Activated CD4-positive, alpha-beta T cell treated with anti-CD3 and anti-CD28 coated beads, Interleukin-10, Interleukin-2, amounts not matched to agents 100 ng/mL and 50 ng/mL, durations not matched to agents 16 hours and 8 hours (primary cell): Measurements from ENCODE around the gene RAD51.
A peak's percentile ranks its signal among the peaks of the same experiment; 100 is the strongest.
"Not testable (repeated sequence)": the region's sequence is repeated elsewhere in the genome, so short reads cannot be mapped to it uniquely, and the experiment has no call there.

Source experiments
- DNase-seq: peaks from one replicate; pipeline ENCODE4 v3.0.0-alpha.2; 2020

Gene RAD51

GRCh38 chr15:40694688-40695468, at the start of gene RAD51:
RAD51 (plus strand) TSS chr15:40695174; CDS start chr15:40698759, 3,585 bp downstream.
- peak; percentile 95 for DNase-seq

GRCh38 chr15:40647523-40647922, 47.5 kb upstream of the RAD51 start:
- no peak for DNase-seq

- no peak for DNase-seq
Observed at GRCh38 chr15:40650479-40650878, 44.5 kb upstream of the RAD51 start.

- DNase-seq, result peak; percentile 14
Observed at GRCh38 chr15:40660686-40661085, 34.3 kb upstream of the RAD51 start.

- no peak for DNase-seq
Observed at GRCh38 chr15:40664909-40665308, 30.1 kb upstream of the RAD51 start.

- not testable (repeated sequence) for DNase-seq
Observed at GRCh38 chr15:40676290-40676689, 18.7 kb upstream of the RAD51 start.

GRCh38 chr15:40676906-40677305, 18.1 kb upstream of the RAD51 start:
- not testable (repeated sequence) for DNase-seq

GRCh38 chr15:40680151-40680550, 14.8 kb upstream of the RAD51 start:
- DNase-seq, result no peak

GRCh38 chr15:40680959-40681358, 14.0 kb upstream of the RAD51 start:
- DNase-seq, result not testable (repeated sequence)

- DNase-seq, result no peak
Observed at GRCh38 chr15:40684381-40684780, 10.6 kb upstream of the RAD51 start.

- DNase-seq, result no peak
Observed at GRCh38 chr15:40685376-40685775, 9.6 kb upstream of the RAD51 start.

GRCh38 chr15:40688932-40689799, 5.8 kb upstream of the RAD51 start:
- no peak for DNase-seq

GRCh38 chr15:40691737-40692136, 3.2 kb upstream of the RAD51 start:
- DNase-seq, result no peak

- no peak for DNase-seq
Observed at GRCh38 chr15:40693904-40694687, 878 bp upstream of the RAD51 start.

- peak; percentile 40 for DNase-seq
Observed at GRCh38 chr15:40695469-40695890, 506 bp downstream of the RAD51 start.

- DNase-seq, result no peak
Observed at GRCh38 chr15:40696228-40696627, 1.3 kb downstream of the RAD51 start.

GRCh38 chr15:40697916-40698315, 2.9 kb downstream of the RAD51 start:
- DNase-seq, result no peak

- peak; percentile 15 for DNase-seq
Observed at GRCh38 chr15:40702077-40702476, 7.1 kb downstream of the RAD51 start.

- DNase-seq, result no peak
Observed at GRCh38 chr15:40706121-40706520, 11.1 kb downstream of the RAD51 start.

- no peak for DNase-seq
Observed at GRCh38 chr15:40714144-40714543, 19.2 kb downstream of the RAD51 start.

- no peak for DNase-seq
Observed at GRCh38 chr15:40716165-40716564, 21.2 kb downstream of the RAD51 start.

GRCh38 chr15:40721701-40722100, 26.7 kb downstream of the RAD51 start:
- no peak for DNase-seq

- DNase-seq, result no peak
Observed at GRCh38 chr15:40722354-40722753, 27.4 kb downstream of the RAD51 start.
